T-helper 2 cell (primary cell): ENCODE data around the gene KIF3B.
"Not testable (repeated sequence)": the region's sequence is repeated elsewhere in the genome, so short reads cannot be mapped to it uniquely, and the experiment has no call there.

Source experiments
- DNase-seq, 5 experiments: peaks; one replicate each; pipeline versions ENCODE4 v3.0.0 to v3.0.0-alpha.2; 2012 to 2022

Gene KIF3B

GRCh38 chr20:32296819-32297420 lies 19.5 kb downstream of the KIF3B start:
- no peak for DNase-seq

DNA sequence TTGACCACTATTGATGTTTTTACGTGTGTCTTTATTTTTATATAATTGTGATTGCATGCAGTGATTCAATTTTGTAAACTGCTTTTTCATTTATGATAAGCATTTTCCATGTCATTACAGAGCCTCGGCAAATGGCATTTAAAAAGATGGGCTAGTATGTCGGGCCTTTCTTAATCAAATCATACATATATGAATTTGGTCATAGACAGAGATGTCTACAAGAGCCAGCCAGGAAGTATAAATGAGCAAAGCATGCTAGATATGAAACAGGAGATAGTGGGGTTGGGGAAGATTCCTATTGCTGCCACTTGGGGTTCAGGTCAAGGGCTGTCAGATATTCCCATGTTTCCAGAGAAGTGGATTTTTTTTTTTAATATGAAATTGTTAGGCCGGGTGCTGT lies 20.0 kb downstream of the KIF3B start:
- peak in 1 of 5 experiments; percentile 38 for DNase-seq

DNA sequence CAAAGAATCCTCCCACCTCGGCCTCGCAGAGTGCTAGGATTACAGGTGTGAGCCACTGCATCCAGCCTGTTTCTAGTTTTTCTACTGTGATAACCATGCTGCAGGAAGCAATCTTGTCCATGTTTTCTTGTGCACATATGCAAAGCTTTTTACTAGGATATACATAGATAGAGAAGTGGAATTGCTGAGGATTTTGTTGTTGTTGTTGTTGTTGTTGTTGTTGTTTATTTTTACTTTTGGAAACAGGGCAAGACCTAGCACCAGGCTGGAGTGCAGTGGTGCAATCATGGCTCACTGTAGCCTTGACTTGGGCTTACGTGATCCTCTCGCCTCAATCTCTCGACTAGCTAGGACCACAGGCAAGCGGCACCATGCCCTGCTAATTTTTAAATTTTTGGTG lies 23.2 kb downstream of the KIF3B start:
- DNase-seq: no peak

DNA sequence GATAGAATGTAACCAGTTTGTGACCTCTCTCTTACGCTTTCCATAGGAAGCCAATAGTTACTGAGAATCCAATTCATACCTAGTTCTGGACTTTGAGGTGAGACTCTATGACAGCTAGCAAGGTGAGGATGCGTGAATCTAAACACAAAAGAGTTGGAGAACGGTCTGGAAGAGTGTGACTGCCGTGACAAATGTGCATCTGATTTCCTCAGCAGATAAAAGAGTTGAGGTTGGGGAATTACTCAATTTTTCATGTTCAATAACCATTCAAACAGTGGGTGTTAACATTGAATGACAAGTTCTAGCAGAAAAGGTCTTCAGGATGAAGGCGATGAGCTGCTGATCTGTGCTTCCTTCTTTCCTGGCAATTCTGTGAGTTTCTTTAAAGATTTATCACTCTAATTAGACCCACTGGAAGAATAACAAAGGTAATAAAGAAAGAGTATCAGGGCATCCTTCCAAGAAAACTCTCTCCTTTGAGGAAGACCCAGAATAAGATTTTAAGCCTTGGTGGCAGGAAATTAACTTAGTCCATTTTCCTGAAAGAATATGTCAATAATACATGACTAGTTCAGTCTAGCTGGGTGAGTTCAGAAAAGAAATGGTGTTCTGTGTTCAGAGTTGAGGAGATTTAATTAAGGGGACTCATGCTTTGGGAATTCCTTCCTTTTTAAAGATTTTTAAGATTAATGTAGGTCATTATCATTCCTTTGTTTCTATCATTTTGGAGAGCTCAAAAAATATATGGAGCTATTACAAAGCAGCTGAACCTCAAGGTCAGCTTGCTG lies 24.5 kb downstream of the KIF3B start:
- DNase-seq: peak in 1 of 5 experiments; percentile 59

- no peak for DNase-seq
These were observed 25.0 kb downstream of the KIF3B start for GRCh38 chr20:32302507-32302872.

DNA sequence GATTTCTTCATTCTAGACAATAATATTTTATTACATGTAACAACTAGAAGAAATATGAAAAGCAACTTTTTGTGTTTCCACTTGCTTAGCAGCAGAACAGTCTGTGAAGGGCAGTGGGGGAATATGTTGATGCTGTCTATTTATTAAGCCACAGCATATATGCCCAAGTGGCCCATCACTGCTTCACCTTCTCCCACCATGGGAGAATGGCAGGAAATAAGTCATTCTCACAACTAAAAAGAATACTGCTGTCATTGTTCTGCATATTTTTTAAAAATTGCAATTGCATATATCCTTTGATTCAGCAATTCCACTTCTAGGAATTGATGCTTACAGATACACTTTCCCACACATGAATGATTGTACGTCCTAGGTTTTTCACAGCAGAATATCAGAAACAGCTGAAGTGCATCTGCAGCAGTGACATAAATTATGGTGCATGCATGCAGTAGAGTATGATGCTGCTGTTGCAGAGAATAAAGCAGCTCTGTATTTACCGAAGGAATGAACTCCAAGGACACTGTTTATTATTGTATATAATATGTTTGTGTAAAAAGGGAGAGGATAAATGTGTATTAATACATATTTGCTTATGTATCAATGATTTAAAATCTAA lies 26.8 kb downstream of the KIF3B start:
- DNase-seq: no peak

DNA sequence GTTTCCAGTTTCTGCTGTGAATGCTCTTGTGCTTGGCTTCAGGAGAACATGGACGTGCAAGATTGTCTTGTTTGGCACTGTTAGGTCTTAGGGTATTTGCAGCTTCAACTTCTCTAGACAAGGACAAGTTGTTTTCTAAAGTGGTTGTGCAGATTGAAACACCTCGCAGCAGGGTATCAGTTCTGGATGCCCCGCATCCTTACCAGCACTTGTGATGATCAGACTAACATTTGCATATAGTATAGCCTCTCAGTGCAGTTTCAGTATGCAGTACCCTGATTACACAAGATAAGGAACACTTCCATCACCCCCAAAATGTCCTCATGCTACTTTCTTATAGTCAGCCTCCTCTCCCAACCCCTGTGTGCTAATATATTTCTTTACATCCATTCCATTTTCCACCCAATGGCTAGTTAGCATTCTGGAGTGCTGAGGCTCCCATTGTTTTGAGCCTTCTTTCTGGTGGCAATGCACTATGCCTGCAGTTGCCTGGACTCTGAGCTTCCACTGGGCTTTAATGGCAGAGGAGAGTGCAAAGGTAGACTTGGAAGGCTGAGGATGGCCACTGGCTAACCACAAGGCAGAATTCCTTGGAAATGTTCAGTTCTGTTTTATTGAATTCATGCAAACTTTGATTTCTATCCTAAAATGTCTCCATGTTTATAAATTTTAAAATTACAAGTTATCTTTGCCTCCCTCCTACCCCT lies 35.4 kb downstream of the KIF3B start:
- no peak for DNase-seq

- no peak for DNase-seq
These were observed 37.3 kb downstream of the KIF3B start for GRCh38 chr20:32314768-32315167.

GRCh38 chr20:32315399-32315798 lies 37.9 kb downstream of the KIF3B start:
- no peak for DNase-seq

- no peak for DNase-seq
These were observed 38.4 kb downstream of the KIF3B start for GRCh38 chr20:32315891-32316290.

- no peak for DNase-seq
These were observed 39.2 kb downstream of the KIF3B start for GRCh38 chr20:32316667-32317066.

- peak in 1 of 5 experiments; percentile 42 for DNase-seq
These were observed 41.6 kb downstream of the KIF3B start for GRCh38 chr20:32319100-32319499.

DNA sequence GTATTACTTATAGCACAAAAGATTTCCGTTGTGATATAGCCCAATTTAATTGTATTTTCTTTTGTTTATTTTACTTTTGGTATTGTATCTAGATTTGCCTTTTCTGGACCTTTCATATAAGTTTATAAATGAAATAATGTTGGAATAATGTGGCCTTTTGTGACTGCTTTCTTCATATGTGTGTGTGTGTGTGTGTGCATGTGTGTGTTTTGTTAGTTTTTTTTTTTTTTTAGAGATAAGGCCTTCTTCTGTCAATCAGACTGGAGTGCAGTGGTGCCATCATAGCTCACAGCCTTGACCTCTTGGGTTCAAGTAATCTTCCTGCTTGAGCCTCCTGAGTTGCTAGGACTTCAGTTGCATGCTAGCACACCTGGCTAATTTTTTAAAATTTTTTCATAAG lies 42.9 kb downstream of the KIF3B start:
- DNase-seq: no peak

DNA sequence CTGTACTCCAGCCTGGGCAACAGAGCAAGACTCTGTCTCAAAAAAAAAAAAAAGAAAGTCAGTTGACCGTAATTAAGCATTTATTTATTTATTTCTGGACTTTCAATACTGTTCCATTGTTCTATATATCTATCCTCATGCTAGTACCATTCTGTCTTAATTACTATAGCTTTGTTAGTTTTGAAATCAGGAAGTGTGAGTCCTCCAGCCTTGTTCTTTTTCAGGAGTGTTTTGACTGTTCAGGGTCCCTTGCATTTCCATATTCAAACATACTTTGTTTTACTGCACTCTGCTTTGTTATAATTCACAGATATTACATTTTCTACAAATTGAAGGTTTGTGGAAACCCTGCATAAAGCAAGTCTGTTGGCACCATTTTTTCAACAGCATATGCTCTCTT lies 43.9 kb downstream of the KIF3B start:
- no peak for DNase-seq

DNA sequence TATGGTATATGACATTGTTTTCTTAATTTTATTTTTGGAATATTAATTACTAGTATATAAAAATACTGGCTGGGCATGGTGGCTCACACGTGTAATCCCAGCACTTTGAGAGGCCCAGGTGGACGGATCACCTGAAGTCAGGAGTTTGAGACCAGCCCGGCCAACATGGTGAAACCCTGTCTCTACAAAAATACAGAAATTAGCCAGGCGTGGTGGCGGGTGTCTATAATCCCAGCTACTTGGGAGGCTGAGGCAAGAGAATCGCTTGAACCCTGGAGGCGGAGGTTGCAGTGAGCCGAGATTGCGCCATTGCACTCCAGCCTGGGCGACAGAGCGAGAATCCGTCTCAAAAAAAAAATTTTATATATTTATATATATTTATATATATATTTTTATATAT lies 44.8 kb downstream of the KIF3B start:
- DNase-seq: not testable (repeated sequence)

GRCh38 chr20:32323761-32324160 lies 46.3 kb downstream of the KIF3B start:
- not testable (repeated sequence) for DNase-seq

GRCh38 chr20:32325706-32326503 lies 48.5 kb downstream of the KIF3B start:
- DNase-seq: no peak

GRCh38 chr20:32326504-32326845 lies 49.0 kb downstream of the KIF3B start:
- no peak for DNase-seq

DNA sequence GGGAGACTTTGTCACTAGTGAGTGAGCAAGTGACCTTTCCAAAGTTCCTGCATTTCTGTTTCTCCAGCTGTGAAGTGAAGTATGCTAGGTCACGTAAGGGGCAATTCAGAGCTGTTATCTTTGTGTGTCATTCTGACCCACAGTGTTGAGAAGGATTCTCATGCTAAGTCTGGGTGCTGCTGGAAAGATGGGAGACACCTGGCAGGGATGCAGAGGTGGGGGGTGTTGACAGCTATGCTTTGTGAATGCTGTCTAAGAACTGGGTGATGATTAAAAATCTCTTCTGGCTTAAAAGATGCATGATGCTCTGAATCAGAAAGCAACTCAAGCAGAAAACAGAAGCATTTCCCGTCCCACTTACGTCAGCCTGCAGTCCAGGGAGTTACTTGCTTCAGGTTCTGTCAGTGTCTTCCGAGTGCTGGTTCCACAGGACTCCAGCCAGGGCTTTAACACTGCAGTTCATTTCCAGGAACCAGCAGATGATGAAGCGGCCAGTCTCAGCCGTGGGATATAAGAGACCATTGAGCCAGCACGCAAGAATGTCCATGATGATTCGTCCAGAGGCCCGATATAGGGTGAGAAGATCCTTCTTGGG lies 49.7 kb downstream of the KIF3B start:
- no peak for DNase-seq

DNA sequence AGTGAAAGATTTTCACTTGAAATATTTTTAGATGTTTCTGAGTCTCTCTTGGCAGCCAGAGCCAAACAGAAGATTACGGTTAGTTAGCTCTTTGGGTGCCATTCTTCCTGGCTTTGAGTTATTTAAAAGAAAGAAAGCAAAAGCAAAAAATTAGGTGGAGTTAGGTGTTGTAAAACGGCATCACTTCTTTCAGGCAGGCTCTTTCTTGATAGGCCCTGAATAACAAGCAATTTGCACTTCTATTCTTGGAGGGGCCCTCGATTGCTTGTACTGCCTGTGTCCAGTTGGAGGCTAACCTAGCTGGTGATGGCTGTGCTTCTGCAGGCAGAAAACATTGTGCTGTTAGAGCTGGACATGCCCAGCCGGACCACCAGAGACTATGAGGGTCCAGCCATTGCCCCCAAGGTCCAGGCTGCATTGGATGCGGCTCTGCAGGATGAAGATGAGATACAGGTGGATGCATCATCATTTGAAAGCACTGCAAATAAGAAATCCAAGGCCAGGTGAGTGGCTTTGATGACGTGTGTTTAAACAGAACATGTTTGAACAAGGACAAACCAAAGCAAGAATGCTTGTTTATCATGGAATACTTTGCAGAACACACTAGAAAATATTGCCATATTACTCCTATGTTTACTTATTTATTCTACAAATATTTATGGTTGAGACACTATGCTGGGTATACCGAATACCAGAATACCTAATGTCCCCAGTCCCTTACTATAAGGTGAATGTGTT lies 52.5 kb downstream of the KIF3B start:
- no peak for DNase-seq

DNA sequence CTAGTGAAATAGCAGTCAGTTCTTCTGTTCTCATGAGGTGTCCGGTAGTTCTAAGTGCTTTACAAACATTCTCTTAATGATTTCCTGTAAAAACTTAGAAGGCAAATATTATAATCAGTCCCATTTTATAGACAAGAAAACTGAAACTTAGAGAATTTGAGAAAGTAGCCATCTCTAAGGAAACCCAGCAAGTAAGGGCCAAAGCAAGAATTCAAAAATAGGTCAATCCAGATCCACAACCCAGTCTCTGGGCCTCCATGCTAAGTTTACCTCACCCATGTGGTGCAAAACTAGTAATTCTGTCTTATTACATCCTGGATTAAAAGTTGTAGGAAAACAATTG lies 53.1 kb downstream of the KIF3B start:
- DNase-seq: no peak

DNA sequence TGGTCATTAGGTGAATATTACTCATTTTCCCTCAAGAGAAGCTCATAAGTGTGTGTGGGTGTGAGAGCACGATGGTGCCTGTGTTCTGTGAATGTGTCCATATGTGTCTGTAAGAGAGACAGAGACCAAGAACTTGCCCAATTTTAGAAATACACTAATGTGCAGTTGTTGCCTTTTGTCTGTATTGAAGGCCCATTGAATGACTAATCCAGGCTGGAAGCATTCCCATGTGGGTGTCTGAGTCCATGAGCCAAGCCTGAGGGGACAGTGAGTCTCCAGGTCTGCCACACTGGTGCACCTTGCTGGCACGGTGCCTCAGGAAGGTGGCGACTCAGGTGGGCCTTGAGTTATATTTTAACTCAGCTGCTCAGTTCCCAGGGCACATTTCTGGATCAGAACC lies 55.2 kb downstream of the KIF3B start:
- no peak for DNase-seq
